ENCODE results near the gene CEP295NL. TPM values are rescaled to one million over a fixed set of nuclear protein-coding genes. Genes with fewer than 3 reads are reported as not detected.

The CEP295NL gene
- total RNA-seq, 1 donor from 2014 or later, result 7.3 TPM

DNA sequence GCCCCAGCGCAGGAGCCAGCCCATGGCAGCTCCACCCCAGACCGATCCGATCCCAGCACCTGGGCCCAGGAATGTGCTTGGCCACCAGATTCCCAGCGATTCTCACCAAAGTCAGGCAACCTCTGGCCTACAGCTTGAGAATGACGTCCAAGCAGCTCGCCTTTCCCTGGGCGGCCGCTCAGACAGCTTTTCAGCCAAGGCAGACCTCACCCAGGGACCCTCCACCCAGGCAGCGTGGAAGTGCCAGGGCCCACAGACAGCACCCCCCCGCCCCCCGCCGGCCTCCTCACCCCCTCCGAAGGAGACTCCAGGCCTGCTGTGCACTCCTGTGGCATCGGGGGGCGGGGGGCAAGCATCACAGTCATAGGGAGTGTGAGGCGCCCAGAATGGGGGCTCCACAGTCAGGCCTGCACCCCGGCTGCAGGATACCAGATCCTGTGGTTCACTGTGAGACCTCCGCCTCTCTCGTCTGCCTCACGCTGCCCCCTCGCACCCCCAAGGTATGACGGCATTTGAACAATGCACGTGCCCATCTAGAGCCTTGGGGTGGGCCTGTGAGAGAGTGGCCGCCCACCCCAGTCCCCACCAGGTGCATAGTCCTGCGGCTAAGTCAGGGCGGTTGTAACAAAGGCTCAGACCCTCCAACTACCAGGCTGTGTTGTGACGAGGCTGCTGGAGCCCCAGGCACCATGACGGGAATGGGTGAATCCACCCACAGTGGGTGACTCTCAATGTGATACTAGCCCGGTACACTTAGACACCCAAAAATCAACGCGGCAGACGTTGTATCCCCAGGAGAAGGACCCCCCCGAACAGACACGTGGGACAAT, 6.0 kb downstream of the CEP295NL start:
- Mint-ChIP-seq H3K9me3 (ENCODE audit: unreplicated experiment) (no peaks in the 10 kb centered on the region), H3K27ac (ENCODE audit: unreplicated experiment) (peak overlapping the region; percentile 38), H3K4me1 (ENCODE audit: unreplicated experiment) (peaks cover 59% of the 10 kb centered on the region), H3K36me3 (ENCODE audit: unreplicated experiment) (peaks cover 17% of the 10 kb centered on the region), H3K4me3 (ENCODE audit: unreplicated experiment) (no peak overlapping the region), H3K27me3 (ENCODE audit: unreplicated experiment) (no peaks in the 10 kb centered on the region)
- no peak for DNase-seq (ENCODE audit: extremely low spot score, unreplicated experiment)
- TF ChIP-seq CTCF (IDR thresholded peaks at IDR 0.05), result no peak

- Mint-ChIP-seq H3K36me3 (ENCODE audit: unreplicated experiment) (peaks cover 22% of the 10 kb centered on the region), H3K4me1 (ENCODE audit: unreplicated experiment) (peaks cover 65% of the 10 kb centered on the region), H3K27me3 (ENCODE audit: unreplicated experiment) (no peaks in the 10 kb centered on the region), H3K27ac (ENCODE audit: unreplicated experiment) (peak overlapping the region; percentile 60), H3K4me3 (ENCODE audit: unreplicated experiment) (no peak overlapping the region), H3K9me3 (ENCODE audit: unreplicated experiment) (no peaks in the 10 kb centered on the region)
- no peak for TF ChIP-seq CTCF (IDR thresholded peaks at IDR 0.05)
- no peak for DNase-seq (ENCODE audit: extremely low spot score, unreplicated experiment)
Measured at GRCh38 chr17:78896091-78896833, 6.7 kb downstream of the CEP295NL start.

DNA sequence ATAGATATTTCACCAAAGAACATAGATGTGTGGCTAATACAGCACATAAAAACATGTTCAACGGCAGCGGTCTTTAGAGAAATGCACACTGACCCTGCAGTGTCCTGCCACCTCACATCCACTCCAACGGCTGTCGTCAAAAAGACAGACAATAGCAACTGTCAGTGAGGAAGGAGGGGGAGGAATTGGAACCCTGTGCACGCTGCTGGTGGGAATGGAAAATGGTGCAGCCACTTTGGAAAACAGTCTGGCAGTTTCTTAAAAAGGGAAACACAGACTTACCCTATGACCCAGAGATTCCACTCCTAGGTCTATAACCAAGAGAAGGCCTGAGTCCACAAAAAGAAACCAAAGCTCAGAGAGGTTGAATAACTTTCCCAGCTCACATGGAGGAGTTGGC, 7.7 kb downstream of the CEP295NL start:
- H3K27ac Mint-ChIP-seq (ENCODE audit: unreplicated experiment), result peak overlapping the region; percentile 60

DNA sequence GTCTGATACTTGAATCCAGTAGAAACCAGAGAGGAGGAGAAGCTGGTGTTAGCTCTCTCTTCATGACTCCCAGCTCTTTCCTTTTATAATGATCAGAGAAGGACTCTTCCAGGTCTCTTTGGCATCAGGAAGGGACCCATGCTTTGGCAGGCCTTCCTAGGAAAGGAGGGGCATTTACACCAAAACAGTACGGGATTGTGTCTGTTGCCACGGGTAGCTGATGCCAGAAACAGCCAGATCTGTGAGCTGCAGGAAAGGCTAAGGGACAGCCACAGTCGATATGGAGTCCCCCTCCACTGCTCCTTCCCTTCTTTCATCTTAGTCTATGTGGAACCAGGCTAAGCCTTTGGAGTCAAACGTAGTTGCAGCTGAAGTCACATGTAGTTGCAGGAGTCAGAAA, 9.3 kb downstream of the CEP295NL start:
- peaks cover 58% of the 10 kb centered on the region for H3K4me1 Mint-ChIP-seq (ENCODE audit: unreplicated experiment)
- H3K27me3 Mint-ChIP-seq (ENCODE audit: unreplicated experiment), result no peaks in the 10 kb centered on the region
- peak overlapping the region; percentile 71 for H3K27ac Mint-ChIP-seq (ENCODE audit: unreplicated experiment)
- H3K4me3 Mint-ChIP-seq (ENCODE audit: unreplicated experiment), result no peak overlapping the region
- no peak for TF ChIP-seq CTCF (IDR thresholded peaks at IDR 0.05)
- DNase-seq (ENCODE audit: extremely low spot score, unreplicated experiment), result no peak
- H3K9me3 Mint-ChIP-seq (ENCODE audit: unreplicated experiment), result no peaks in the 10 kb centered on the region
- peaks cover 31% of the 10 kb centered on the region for H3K36me3 Mint-ChIP-seq (ENCODE audit: unreplicated experiment)

More for the DNA sequence above, 7.7 kb downstream of the CEP295NL start:
- H3K4me1 Mint-ChIP-seq (ENCODE audit: unreplicated experiment), result peaks cover 66% of the 10 kb centered on the region
- peaks cover 29% of the 10 kb centered on the region for H3K36me3 Mint-ChIP-seq (ENCODE audit: unreplicated experiment)
- no peak overlapping the region for H3K4me3 Mint-ChIP-seq (ENCODE audit: unreplicated experiment)
- no peak for DNase-seq (ENCODE audit: extremely low spot score, unreplicated experiment)
- H3K9me3 Mint-ChIP-seq (ENCODE audit: unreplicated experiment), result no peaks in the 10 kb centered on the region
- TF ChIP-seq CTCF (IDR thresholded peaks at IDR 0.05), result no peak
- no peaks in the 10 kb centered on the region for H3K27me3 Mint-ChIP-seq (ENCODE audit: unreplicated experiment)

- peaks cover 57% of the 10 kb centered on the region for H3K4me1 Mint-ChIP-seq (ENCODE audit: unreplicated experiment)
- no peaks in the 10 kb centered on the region for H3K9me3 Mint-ChIP-seq (ENCODE audit: unreplicated experiment)
- peak overlapping the region; percentile 18 for H3K27ac Mint-ChIP-seq (ENCODE audit: unreplicated experiment)
- TF ChIP-seq CTCF (IDR thresholded peaks at IDR 0.05), result no peak
- no peak overlapping the region for H3K4me3 Mint-ChIP-seq (ENCODE audit: unreplicated experiment)
- no peaks in the 10 kb centered on the region for H3K27me3 Mint-ChIP-seq (ENCODE audit: unreplicated experiment)
- H3K36me3 Mint-ChIP-seq (ENCODE audit: unreplicated experiment), result peaks cover 33% of the 10 kb centered on the region
- no peak for DNase-seq (ENCODE audit: extremely low spot score, unreplicated experiment)
Measured at GRCh38 chr17:78892936-78893379, 10.0 kb downstream of the CEP295NL start.

All from osteocyte (in vitro differentiated cells).